Esophagus (tissue), 2 donors: ENCODE measurements around the gene GSTK1. TPM values are rescaled to one million over a fixed set of nuclear protein-coding genes. Genes with fewer than 3 reads are reported as not detected.

Source experiments
- H3K27ac ChIP-seq, 2 donors: one replicate each; pipeline ENCODE4 v1.5.1; 2013; ENCODE audit warnings: low read depth in 2 of 2, mild to moderate bottlenecking in 2 of 2, inconsistent platforms in 1 of 2, low read length in 1 of 2, moderate library complexity in 1 of 2
- H3K27me3 ChIP-seq, 2 donors: one replicate each; pipeline ENCODE4 v1.6.1; 2013; ENCODE audit warnings: low read length in 2 of 2, control low read depth in 1 of 2, mild to moderate bottlenecking in 1 of 2; ENCODE audit not compliant: insufficient read depth in 2 of 2, control insufficient read depth in 1 of 2
- H3K36me3 ChIP-seq, 2 donors: one replicate each; pipeline ENCODE4 v1.6.1; 2013; ENCODE audit warnings: low read length in 1 of 2; ENCODE audit not compliant: control insufficient read depth in 2 of 2, insufficient read depth in 2 of 2
- H3K4me1 ChIP-seq, 2 donors: one replicate each; pipeline ENCODE4 v1.6.1; 2013; ENCODE audit warnings: low read length in 1 of 2; ENCODE audit not compliant: control insufficient read depth in 2 of 2, insufficient read depth in 2 of 2
- H3K4me3 ChIP-seq, 2 donors: one replicate each; pipeline ENCODE4 v1.5.1; 2013; ENCODE audit warnings: low read length in 2 of 2, mild to moderate bottlenecking in 2 of 2, low read depth in 1 of 2, moderate library complexity in 1 of 2
- H3K9me3 ChIP-seq, 2 donors: one replicate each; pipeline ENCODE4 v1.6.1; 2013; ENCODE audit warnings: mild to moderate bottlenecking in 2 of 2, low read depth in 1 of 2, low read length in 1 of 2, moderate library complexity in 1 of 2; ENCODE audit not compliant: control insufficient read depth in 2 of 2, insufficient read depth in 1 of 2
- WGBS, 2 donors: extraction: QIAGEN DNeasy Blood & Tissue Kit; methylation state at CpG; one replicate each; pipeline ENCODE4 v1.1.7; 2013; 5-methylcytosine and 5-hydroxymethylcytosine counted together
- polyA plus RNA-seq, 2 donors: library from polyadenylated mRNA; stranded (reverse); fragments of 200-250 nt; gene quantifications; one replicate each; pipeline ENCODE4 v1.2.3, GENCODE V29; 2013
- donor health status: healthy with polysubstance abuse.
- donor health status: Bipolar disorder and iron deficiency.

The GSTK1 gene
- polyA plus RNA-seq, 2 donors, result 112 to 146 TPM

DNA sequence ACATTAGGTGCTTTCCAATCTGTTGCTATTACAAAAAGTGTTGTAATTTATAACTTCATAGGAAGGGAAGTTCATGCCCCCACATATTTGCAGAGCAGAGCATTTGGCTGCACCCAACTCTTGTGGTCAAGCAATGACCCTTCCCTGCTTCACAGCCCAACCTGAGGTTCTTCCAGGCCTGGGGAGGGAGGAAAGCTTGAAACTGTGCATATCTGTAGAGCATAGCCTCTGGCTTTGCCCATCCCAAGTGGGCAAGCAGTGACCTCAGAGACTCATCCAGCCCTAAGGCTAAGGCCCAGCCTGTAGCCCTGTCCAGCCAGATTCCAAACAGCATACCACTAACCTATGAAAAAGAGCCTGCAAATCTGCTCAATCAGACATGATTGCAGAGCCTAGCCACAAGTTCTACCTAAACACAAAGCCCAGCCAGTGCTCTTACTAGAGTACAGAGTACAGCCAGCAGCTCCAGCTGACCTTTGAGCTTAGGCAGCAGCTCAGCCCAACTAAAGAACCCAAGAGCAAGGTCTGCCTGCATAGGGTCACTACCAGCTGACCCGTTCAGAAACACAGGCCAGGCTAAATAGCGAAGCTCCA is 14.4 kb upstream of the GSTK1 start:
- no peaks in the 10 kb centered on the region for H3K36me3 ChIP-seq
- 71 to 87% methylated on average over 2 of the region's 2 CpGs for WGBS, 2 donors
- no peaks in the 10 kb centered on the region for H3K27me3 ChIP-seq
- peaks cover 0 to 3% of the 10 kb centered on the region in 2 donors for H3K9me3 ChIP-seq
- H3K27ac ChIP-seq, result no peak overlapping the region
- no peaks in the 10 kb centered on the region for H3K4me1 ChIP-seq
- H3K4me3 ChIP-seq, result no peak overlapping the region

- Histone ChIP-seq H3K4me3 (no peak overlapping the region), H3K36me3 (no peaks in the 10 kb centered on the region), H3K9me3 (peaks cover 0 to 3% of the 10 kb centered on the region in 2 donors), H3K4me1 (no peaks in the 10 kb centered on the region), H3K27ac (no peak overlapping the region), H3K27me3 (no peaks in the 10 kb centered on the region)
Measured at GRCh38 chr7:143250199-143250598, 13.0 kb upstream of the GSTK1 start.

- Histone ChIP-seq H3K36me3 (no peaks in the 10 kb centered on the region), H3K9me3 (peaks cover 0 to 3% of the 10 kb centered on the region in 2 donors)
- WGBS, 2 donors, result 83 to 87% methylated on average over 1 of the region's 1 CpG
Measured at GRCh38 chr7:143250822-143251221, 12.4 kb upstream of the GSTK1 start.

GRCh38 chr7:143252006-143252405 is 11.2 kb upstream of the GSTK1 start:
- Histone ChIP-seq H3K4me1 (no peaks in the 10 kb centered on the region), H3K27ac (no peak overlapping the region), H3K9me3 (peaks cover 0 to 3% of the 10 kb centered on the region in 2 donors), H3K27me3 (no peaks in the 10 kb centered on the region), H3K36me3 (no peaks in the 10 kb centered on the region), H3K4me3 (no peak overlapping the region)
- WGBS, 2 donors, result 83 to 93% methylated on average over 2 of the region's 2 CpGs

More at GRCh38 chr7:143250822-143251221, 12.4 kb upstream of the GSTK1 start:
- Histone ChIP-seq H3K27me3 (no peaks in the 10 kb centered on the region), H3K27ac (no peak overlapping the region), H3K4me1 (no peaks in the 10 kb centered on the region), H3K4me3 (no peak overlapping the region)

- H3K36me3 ChIP-seq, result no peaks in the 10 kb centered on the region
- no peaks in the 10 kb centered on the region for H3K27me3 ChIP-seq
- no peak overlapping the region for H3K4me3 ChIP-seq
- no peak overlapping the region for H3K27ac ChIP-seq
- 78 to 79% methylated on average over 3 of the region's 3 CpGs for WGBS, 2 donors
- H3K9me3 ChIP-seq, result peaks cover 0 to 3% of the 10 kb centered on the region in 2 donors
- no peaks in the 10 kb centered on the region for H3K4me1 ChIP-seq
Measured at GRCh38 chr7:143255564-143255963, 7.7 kb upstream of the GSTK1 start.

DNA sequence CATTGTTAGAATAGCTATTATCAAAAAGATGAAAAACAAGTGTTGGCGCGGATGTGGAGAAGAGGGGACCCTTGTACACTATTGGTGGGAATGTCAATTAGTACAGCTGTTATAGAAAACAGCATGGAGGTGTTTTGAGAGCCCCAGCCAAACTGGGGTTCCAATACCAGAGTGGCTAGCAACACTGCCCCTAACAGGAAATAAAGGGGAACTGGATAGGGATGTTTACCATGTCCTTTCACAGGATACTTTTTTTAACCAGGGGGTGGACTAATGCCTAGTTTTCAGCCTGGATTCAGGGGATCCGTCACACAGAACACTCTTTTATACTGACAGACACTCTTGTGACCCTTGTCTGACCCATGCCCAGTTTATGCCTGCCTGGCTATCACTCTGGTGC is 6.9 kb upstream of the GSTK1 start:
- no peaks in the 10 kb centered on the region for H3K4me1 ChIP-seq
- H3K27me3 ChIP-seq, result no peaks in the 10 kb centered on the region
- H3K9me3 ChIP-seq, result peaks cover 0 to 3% of the 10 kb centered on the region in 2 donors
- H3K27ac ChIP-seq, result no peak overlapping the region
- H3K36me3 ChIP-seq, result no peaks in the 10 kb centered on the region
- no peak overlapping the region for H3K4me3 ChIP-seq
- WGBS, 2 donors, result 89 to 90% methylated on average over 3 of the region's 3 CpGs

DNA sequence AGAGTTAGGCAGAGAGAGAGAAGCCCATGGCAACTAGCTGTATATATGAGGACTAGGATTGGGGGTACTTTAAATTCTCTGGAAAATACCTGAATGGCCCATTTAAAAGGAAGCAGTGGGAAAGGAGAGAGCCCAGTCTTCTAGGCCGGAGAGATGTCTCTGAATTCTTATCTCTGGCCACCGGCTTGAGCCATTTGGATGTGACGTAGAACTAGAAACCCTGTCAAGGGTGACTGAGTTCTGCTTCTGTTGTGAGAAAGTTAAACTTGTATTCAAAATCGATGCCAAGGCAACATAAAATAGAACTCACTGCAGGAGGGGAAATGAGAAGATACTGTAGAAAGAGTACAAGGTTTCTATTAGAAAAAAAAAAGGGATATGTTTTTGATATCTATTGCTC is 6.3 kb upstream of the GSTK1 start:
- H3K4me1 ChIP-seq, result no peaks in the 10 kb centered on the region
- no peaks in the 10 kb centered on the region for H3K27me3 ChIP-seq
- WGBS, 2 donors, result 81 to 87% methylated on average over 4 of the region's 4 CpGs
- H3K27ac ChIP-seq, result no peak overlapping the region
- no peak overlapping the region for H3K4me3 ChIP-seq
- H3K36me3 ChIP-seq, result no peaks in the 10 kb centered on the region
- peaks cover 0 to 3% of the 10 kb centered on the region in 2 donors for H3K9me3 ChIP-seq

DNA sequence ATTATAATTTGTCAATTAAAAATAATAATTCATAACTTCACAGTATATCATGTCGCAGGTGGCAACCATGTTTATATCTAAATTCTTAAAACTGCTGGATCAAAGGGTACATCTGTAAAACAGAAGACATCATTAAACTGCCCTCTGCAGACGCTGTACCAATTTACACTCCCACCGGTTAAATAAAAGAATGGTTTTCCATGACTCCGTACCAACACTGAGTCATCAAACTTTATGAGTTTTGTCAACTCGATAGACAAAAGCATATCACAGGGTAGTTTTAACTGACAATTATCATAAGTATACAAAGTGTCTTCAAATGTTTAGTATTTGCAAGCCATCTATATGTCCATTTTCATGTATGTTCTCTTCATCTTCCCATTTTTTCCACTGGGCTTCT is 5.7 kb upstream of the GSTK1 start:
- Histone ChIP-seq H3K27me3 (no peaks in the 10 kb centered on the region), H3K36me3 (no peaks in the 10 kb centered on the region), H3K4me3 (no peak overlapping the region), H3K9me3 (peaks cover 0 to 3% of the 10 kb centered on the region in 2 donors), H3K4me1 (no peaks in the 10 kb centered on the region), H3K27ac (no peak overlapping the region)
- WGBS, 2 donors, result 71 to 77% methylated on average over 5 of the region's 5 CpGs

DNA sequence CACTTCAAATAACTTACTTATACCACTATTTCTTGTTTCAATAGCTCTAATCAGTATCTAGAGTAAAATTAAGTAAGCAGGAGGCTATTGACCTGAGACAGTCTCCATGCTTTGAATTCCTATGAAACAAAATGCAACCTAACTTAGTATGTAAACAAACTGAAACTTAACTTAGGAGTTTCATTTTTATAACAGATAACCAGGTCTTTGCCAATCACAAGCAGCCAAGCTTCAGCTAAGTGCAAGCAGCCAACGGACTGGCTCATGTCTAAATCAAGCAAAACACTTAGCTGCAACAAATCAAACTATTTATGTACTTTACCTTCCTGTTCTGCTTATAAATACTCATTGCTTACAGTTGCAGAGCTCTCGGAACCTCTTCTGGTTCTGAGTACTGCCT is 4.4 kb upstream of the GSTK1 start:
- Histone ChIP-seq H3K36me3 (no peaks in the 10 kb centered on the region), H3K4me3 (no peak overlapping the region), H3K4me1 (no peaks in the 10 kb centered on the region), H3K27me3 (no peaks in the 10 kb centered on the region), H3K27ac (no peak overlapping the region), H3K9me3 (no peaks in the 10 kb centered on the region)
- 35 to 36% methylated on average over 2 of the region's 2 CpGs for WGBS, 2 donors

GRCh38 chr7:143259765-143260164 is 3.5 kb upstream of the GSTK1 start:
- H3K27ac ChIP-seq, result no peak overlapping the region
- 63 to 71% methylated on average over 2 of the region's 2 CpGs for WGBS, 2 donors
- no peaks in the 10 kb centered on the region for H3K27me3 ChIP-seq
- H3K4me1 ChIP-seq, result peaks cover 0 to 5% of the 10 kb centered on the region in 2 donors
- peaks cover 0 to under 1% of the 10 kb centered on the region in 2 donors for H3K36me3 ChIP-seq
- no peak overlapping the region for H3K4me3 ChIP-seq
- H3K9me3 ChIP-seq, result no peaks in the 10 kb centered on the region
